Keratinocyte (primary cell): ENCODE results near the gene CEP85. TPM values are rescaled to one million over a fixed set of nuclear protein-coding genes. Genes with fewer than 3 reads are reported as not detected.

Experiments
- DNase-seq: peaks from one replicate; pipeline ENCODE4 v3.0.0-alpha.2; 2011; ENCODE audit warnings: low read depth, missing footprints, low spot score
- FAIRE-seq: peaks from 2 replicates; lab custom pipeline; 2011; peaks lifted over from hg19 to GRCh38; lab: Jason Lieb, UNC
- H2AFZ ChIP-seq: 2 replicates; pipeline ENCODE4 v1.6.0; 2012; ENCODE audit warnings: low read length, control low read depth, inconsistent platforms; ENCODE audit not compliant: control insufficient read depth
- H3K27ac ChIP-seq: 2 replicates; pipeline ENCODE4 v1.5.1; 2011; ENCODE audit warnings: low read length; ENCODE audit not compliant: control insufficient read depth, insufficient read depth
- H3K27me3 ChIP-seq: 3 replicates; pipeline ENCODE4 v1.6.0; 2011; ENCODE audit warnings: low read length; ENCODE audit not compliant: control insufficient read depth, insufficient read depth; ENCODE audit errors: extremely low read depth
- H3K36me3 ChIP-seq, 2 experiments: 2 replicates in 1 of 2; 3 replicates in 1 of 2; pipeline ENCODE4 v1.5.1; 2011; ENCODE audit warnings: low read length in 2 of 2, mild to moderate bottlenecking in 1 of 2; ENCODE audit not compliant: control insufficient read depth in 2 of 2, insufficient read depth in 2 of 2; ENCODE audit errors: extremely low read depth in 1 of 2
- H3K4me1 ChIP-seq: 3 replicates; pipeline ENCODE4 v1.5.1; 2011; ENCODE audit warnings: low read length; ENCODE audit not compliant: control insufficient read depth, insufficient read depth; ENCODE audit errors: extremely low read depth
- H3K4me2 ChIP-seq: 3 replicates; pipeline ENCODE4 v1.6.0; 2011; ENCODE audit warnings: low read depth, low read length; ENCODE audit not compliant: control insufficient read depth, insufficient read depth; ENCODE audit errors: extremely low read depth
- H3K4me3 ChIP-seq, 3 experiments: fragments of 200-600 bp in 1 of 3; sonication (generic) in 1 of 3; 2 replicates in 2 of 3; 3 replicates in 1 of 3; pipeline ENCODE4 v1.5.1; 2011 to 2016; ENCODE audit warnings: low read length in 3 of 3, mild to moderate bottlenecking in 3 of 3, control low read depth in 2 of 3, inconsistent platforms in 1 of 3, low read depth in 1 of 3, mixed read lengths in 1 of 3, mixed run types in 1 of 3, moderate library complexity in 1 of 3; ENCODE audit not compliant: control insufficient read depth in 2 of 3, insufficient read depth in 2 of 3; ENCODE audit errors: extremely low read depth in 1 of 3
- H3K79me2 ChIP-seq: 2 replicates; pipeline ENCODE4 v1.6.0; 2012; ENCODE audit warnings: low read length; ENCODE audit not compliant: control insufficient read depth, insufficient read depth
- H3K9ac ChIP-seq: 3 replicates; pipeline ENCODE4 v1.6.0; 2011; ENCODE audit warnings: low read length; ENCODE audit not compliant: control insufficient read depth, insufficient read depth; ENCODE audit errors: extremely low read depth
- H3K9me1 ChIP-seq: 3 replicates; pipeline ENCODE4 v1.6.0; 2011; ENCODE audit warnings: low read length; ENCODE audit not compliant: control insufficient read depth, insufficient read depth; ENCODE audit errors: extremely low read depth
- H3K9me3 ChIP-seq: 2 replicates; pipeline ENCODE4 v1.5.1; 2012; ENCODE audit warnings: low read depth, low read length; ENCODE audit not compliant: control insufficient read depth
- H4K20me1 ChIP-seq: 3 replicates; pipeline ENCODE4 v1.6.0; 2011; ENCODE audit warnings: low read length; ENCODE audit not compliant: control insufficient read depth, insufficient read depth; ENCODE audit errors: extremely low read depth
- EZH2 ChIP-seq: IDR thresholded peaks from one replicate; pipeline ENCODE4 v1.6.1; 2012; ENCODE audit warnings: inconsistent platforms, mild to moderate bottlenecking, low read length, moderate library complexity
- dilution Hi-C: fragments of 300-500 bp; cut with MboI; formaldehyde crosslinking; loops from one replicate; pipeline ENCODE4 v1.7.0; 2020; ENCODE audit warnings: low sequenced_read_pairs; ENCODE audit not compliant: extremely low pct_ligation_motif_present
- polyA plus RNA-seq, 5 experiments: library from polyadenylated mRNA; depleted of rRNA in 3 of 5; stranded (reverse) in 3 of 5; stranded (forward) in 1 of 5; unstranded in 1 of 5; fragments of >200 nt; gene quantifications; 1 replicate in 1 of 5; 2 replicates in 3 of 5; 3 replicates in 1 of 5; pipeline versions ENCODE4 v1.2.1 to v1.2.3, GENCODE V29; 2011 to 2012; ENCODE audit warnings: missing spikeins in 2 of 5, low read depth in 1 of 5, low replicate concordance in 1 of 5
- TF ChIP-seq, protein P1 (sequence below), 3 experiments: IDR thresholded peaks in 1 of 3; conservative IDR thresholded peaks in 1 of 3; optimal IDR thresholded peaks in 1 of 3; 2 replicates in 2 of 3; 3 replicates in 1 of 3; pipeline versions ENCODE3 to v1.5.1; 2011; ENCODE audit warnings: low read length in 3 of 3, mild to moderate bottlenecking in 3 of 3, moderate library complexity in 2 of 3, control low read depth in 1 of 3, inconsistent platforms in 1 of 3; ENCODE audit not compliant: insufficient read depth in 2 of 3; ENCODE audit errors: extremely low read depth in 1 of 3

CEP85 gene
- polyA plus RNA-seq, 1 donor (not counting 4 experiments of a cell fraction or from before 2014, with no cell fraction given) = 17.0 TPM

GRCh38 chr1:26200413-26200812, 33.6 kb upstream of the CEP85 start:
- Histone ChIP-seq H3K36me3 (no peaks in the 10 kb centered on the region), H2AFZ (no peak overlapping the region), H3K27me3 (peaks cover 3% of the 10 kb centered on the region), H3K79me2 (no peaks in the 10 kb centered on the region), H4K20me1 (no peaks in the 10 kb centered on the region), H3K9me3 (no peaks in the 10 kb centered on the region), H3K4me1 (peaks cover 10% of the 10 kb centered on the region), H3K4me3 (no peak overlapping the region), H3K4me2 (no peak overlapping the region), H3K27ac (no peak overlapping the region), H3K9me1 (no peaks in the 10 kb centered on the region), H3K9ac (no peak overlapping the region)
- TF ChIP-seq, protein P1, sequence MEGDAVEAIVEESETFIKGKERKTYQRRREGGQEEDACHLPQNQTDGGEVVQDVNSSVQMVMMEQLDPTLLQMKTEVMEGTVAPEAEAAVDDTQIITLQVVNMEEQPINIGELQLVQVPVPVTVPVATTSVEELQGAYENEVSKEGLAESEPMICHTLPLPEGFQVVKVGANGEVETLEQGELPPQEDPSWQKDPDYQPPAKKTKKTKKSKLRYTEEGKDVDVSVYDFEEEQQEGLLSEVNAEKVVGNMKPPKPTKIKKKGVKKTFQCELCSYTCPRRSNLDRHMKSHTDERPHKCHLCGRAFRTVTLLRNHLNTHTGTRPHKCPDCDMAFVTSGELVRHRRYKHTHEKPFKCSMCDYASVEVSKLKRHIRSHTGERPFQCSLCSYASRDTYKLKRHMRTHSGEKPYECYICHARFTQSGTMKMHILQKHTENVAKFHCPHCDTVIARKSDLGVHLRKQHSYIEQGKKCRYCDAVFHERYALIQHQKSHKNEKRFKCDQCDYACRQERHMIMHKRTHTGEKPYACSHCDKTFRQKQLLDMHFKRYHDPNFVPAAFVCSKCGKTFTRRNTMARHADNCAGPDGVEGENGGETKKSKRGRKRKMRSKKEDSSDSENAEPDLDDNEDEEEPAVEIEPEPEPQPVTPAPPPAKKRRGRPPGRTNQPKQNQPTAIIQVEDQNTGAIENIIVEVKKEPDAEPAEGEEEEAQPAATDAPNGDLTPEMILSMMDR (optimal IDR thresholded peaks at IDR 0.05 in 1 of 3, IDR thresholded peaks at IDR 0.05 in 1 of 3, conservative IDR thresholded peaks at IDR 0.05 in 1 of 3; ENCODE audit: extremely low read depth in 1 of 3, insufficient read depth in 2 of 3, low read length in 3 of 3) = no peak
- no peak for TF ChIP-seq EZH2
- no peak for FAIRE-seq
- dilution Hi-C loops = no loop called here
- no peak for DNase-seq

DNA sequence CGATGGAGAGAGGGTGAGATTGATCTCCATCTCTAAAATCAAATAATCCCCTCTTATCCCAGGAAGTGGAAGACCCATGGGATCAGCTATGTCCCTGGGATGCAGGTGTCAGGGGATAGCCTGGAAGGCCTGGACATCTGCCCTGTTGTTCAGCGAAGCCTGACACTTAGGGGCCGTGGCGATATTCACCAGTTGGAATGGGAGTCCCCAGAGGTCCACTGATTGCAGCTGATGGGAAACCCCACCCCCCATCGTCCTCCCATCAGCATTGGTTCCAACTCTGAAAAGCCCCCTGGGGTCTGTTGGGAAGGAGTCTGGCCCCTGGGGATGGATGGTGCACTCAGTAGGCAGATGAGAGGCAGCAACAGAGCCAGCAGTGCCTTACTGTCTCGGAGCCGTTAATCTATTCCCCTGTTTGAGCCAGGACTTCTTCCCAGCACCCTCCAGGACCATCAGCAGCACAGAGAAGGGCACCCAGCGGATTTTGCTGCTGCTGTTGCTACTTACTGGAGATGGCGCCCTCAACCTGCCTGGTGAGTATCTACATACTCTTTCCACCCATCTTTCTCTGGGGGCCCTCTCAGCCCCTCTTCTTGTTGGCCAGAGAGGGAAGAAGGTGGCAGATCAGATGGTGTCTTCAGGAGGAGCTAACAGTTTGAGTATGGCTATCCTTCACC, 30.2 kb upstream of the CEP85 start:
- Histone ChIP-seq H3K27me3 (peaks cover 3% of the 10 kb centered on the region), H3K79me2 (no peaks in the 10 kb centered on the region), H4K20me1 (no peaks in the 10 kb centered on the region), H3K36me3 (no peaks in the 10 kb centered on the region), H3K27ac (no peak overlapping the region), H3K9ac (no peak overlapping the region), H3K4me1 (peaks cover 10% of the 10 kb centered on the region), H3K9me3 (no peaks in the 10 kb centered on the region), H3K9me1 (no peaks in the 10 kb centered on the region), H3K4me3 (no peak overlapping the region), H3K4me2 (no peak overlapping the region), H2AFZ (no peak overlapping the region)
- FAIRE-seq (no peak), DNase-seq (no peak)
- dilution Hi-C loops = no loop called here
- TF ChIP-seq, protein P1 (optimal IDR thresholded peaks at IDR 0.05 in 1 of 3, IDR thresholded peaks at IDR 0.05 in 1 of 3, conservative IDR thresholded peaks at IDR 0.05 in 1 of 3; ENCODE audit: extremely low read depth in 1 of 3, insufficient read depth in 2 of 3, low read length in 3 of 3) = peak in 1 of 3 experiments; percentile 15
- TF ChIP-seq EZH2 = no peak
